GM23338 (cell line): ENCODE results near the gene PDE4B. TPM values are rescaled to one million over a fixed set of nuclear protein-coding genes. Genes with fewer than 3 reads are reported as not detected.

ENCODE experiments used
- ATAC-seq: fragments of 200-7000 bp; cut with Tn5 transposase; 3 replicates; pipeline ENCODE4 v1.9.1; 2020
- DNase-seq: peaks from one replicate; pipeline ENCODE4 v3.0.0-alpha.2; 2015; ENCODE audit warnings: low spot score
- H2AFZ ChIP-seq: fragments of 200-600 bp; sonication (generic); 2 replicates; pipeline ENCODE4 v1.8.0; 2016; ENCODE audit warnings: antibody characterized with exemption, mild to moderate bottlenecking, moderate library complexity
- H3F3A ChIP-seq: fragments of 200-600 bp; sonication (generic); replicated peaks from 2 replicates; pipeline ENCODE4 v1.8.0; 2017; ENCODE audit warnings: antibody characterized with exemption, mixed run types, low read depth
- H3K27ac ChIP-seq: fragments of 200-600 bp; sonication (generic); 2 replicates; pipeline ENCODE4 v1.6.1; 2016; ENCODE audit warnings: low read depth
- H3K27me3 ChIP-seq: fragments of 200-600 bp; sonication (generic); 2 replicates; pipeline ENCODE4 v1.8.0; 2016; ENCODE audit warnings: mild to moderate bottlenecking, mixed run types, moderate library complexity; ENCODE audit not compliant: insufficient read depth
- H3K36me3 ChIP-seq: fragments of 200-600 bp; sonication (generic); 2 replicates; pipeline ENCODE4 v1.8.0; 2016; ENCODE audit warnings: mild to moderate bottlenecking; ENCODE audit not compliant: insufficient read depth
- H3K4me1 ChIP-seq: fragments of 200-600 bp; sonication (generic); 2 replicates; pipeline ENCODE4 v1.8.0; 2016; ENCODE audit warnings: mild to moderate bottlenecking, moderate library complexity; ENCODE audit not compliant: insufficient read depth
- H3K4me2 ChIP-seq: fragments of 200-600 bp; sonication (generic); 2 replicates; pipeline ENCODE4 v1.7.1; 2017; ENCODE audit warnings: mixed run types
- H3K4me3 ChIP-seq: fragments of 200-600 bp; sonication (generic); 2 replicates; pipeline ENCODE4 v1.6.1; 2016; ENCODE audit warnings: mixed run types
- H3K79me2 ChIP-seq: fragments of 200-600 bp; sonication (generic); replicated peaks from 2 replicates; pipeline ENCODE4 v1.8.0; 2017; ENCODE audit warnings: mild to moderate bottlenecking; ENCODE audit not compliant: insufficient read depth
- H3K9me2 ChIP-seq: fragments of 200-600 bp; sonication (generic); 2 replicates; pipeline ENCODE4 v1.8.0; 2017; ENCODE audit not compliant: insufficient read depth
- H4K20me1 ChIP-seq: fragments of 200-600 bp; sonication (generic); replicated peaks from 2 replicates; pipeline ENCODE4 v1.8.0; 2017; ENCODE audit warnings: mild to moderate bottlenecking; ENCODE audit not compliant: insufficient read depth
- H3K27ac Mint-ChIP-seq: 2 replicates; pipeline ENCODE4 v1.8.0; 2020; ENCODE audit warnings: inconsistent platforms, mild to moderate bottlenecking, moderate library complexity, mixed read lengths
- H3K27me3 Mint-ChIP-seq: 3 replicates; pipeline ENCODE4 v1.8.0; 2022; ENCODE audit warnings: low read depth, mild to moderate bottlenecking, moderate library complexity, mixed read lengths, inconsistent platforms; ENCODE audit not compliant: insufficient read depth, poor library complexity
- H3K36me3 Mint-ChIP-seq: 3 replicates; pipeline ENCODE4 v1.8.0; 2021; ENCODE audit warnings: low read depth, mild to moderate bottlenecking, inconsistent platforms, moderate library complexity, mixed read lengths
- H3K4me1 Mint-ChIP-seq: 3 replicates; pipeline ENCODE4 v1.8.0; 2020; ENCODE audit warnings: mild to moderate bottlenecking, inconsistent platforms, mixed read lengths
- H3K4me3 Mint-ChIP-seq: 3 replicates; pipeline ENCODE4 v1.8.0; 2021; ENCODE audit warnings: moderate library complexity, mild to moderate bottlenecking, inconsistent platforms, mixed read lengths
- H3K9me3 Mint-ChIP-seq: 3 replicates; pipeline ENCODE4 v1.8.0; 2020; ENCODE audit warnings: moderate library complexity, mild to moderate bottlenecking, inconsistent platforms, mixed read lengths
- CREB1 ChIP-seq: fragments of 250-450 bp; sonication (Bioruptor Pico); IDR thresholded peaks from 2 replicates; pipeline ENCODE4 v1.5.0; 2020; ENCODE audit warnings: low read depth, mild to moderate bottlenecking, moderate library complexity
- EZH2 ChIP-seq: fragments of 200-600 bp; sonication (generic); IDR thresholded peaks from one replicate; pipeline ENCODE4 v1.8.0; 2017; ENCODE audit warnings: antibody characterized with exemption, mild to moderate bottlenecking, low read depth; ENCODE audit not compliant: unreplicated experiment
- EZH2phosphoT487 ChIP-seq: fragments of 200-600 bp; sonication (generic); IDR thresholded peaks from one replicate; pipeline ENCODE4 v1.8.1; 2018; ENCODE audit warnings: antibody characterized with exemption; ENCODE audit not compliant: unreplicated experiment
- NANOG ChIP-seq: IDR thresholded peaks from 2 replicates; pipeline ENCODE4 v1.6.1; 2016; ENCODE audit warnings: antibody characterized with exemption, borderline replicate concordance
- POLR2AphosphoS5 ChIP-seq: IDR thresholded peaks from 2 replicates; pipeline ENCODE4 v1.6.1; 2016; ENCODE audit warnings: antibody characterized with exemption, low read depth
- ZNF114 ChIP-seq: fragments of 250-450 bp; sonication (Bioruptor Pico); IDR thresholded peaks from 2 replicates; pipeline ENCODE4 v1.5.0; 2020; ENCODE audit warnings: mild to moderate bottlenecking, moderate library complexity
- polyA plus RNA-seq: library from polyadenylated mRNA; unstranded; fragments of >200 nt; fragmentation: Nextera tagmentation; extraction: Ambion mirVana; gene quantifications from 2 replicates; pipeline ENCODE4 v1.2.1, GENCODE V29; 2016
- total RNA-seq: library from RNA; depleted of rRNA; stranded (reverse); fragments of >200 nt; shearing (Covaris generic); gene quantifications from 2 replicates; pipeline ENCODE4 v1.2.3, GENCODE V29; 2014
- TF ChIP-seq, protein P1 (sequence below), 2 experiments: fragments of 200-600 bp in 1 of 2; sonication (generic) in 1 of 2; conservative IDR thresholded peaks; 2 replicates each; pipeline versions ENCODE4 v1.5.1 to v1.6.1; 2016 to 2017; ENCODE audit warnings: antibody characterized with exemption in 2 of 2, low read depth in 2 of 2, mild to moderate bottlenecking in 2 of 2, moderate library complexity in 1 of 2
- TF ChIP-seq, protein P2 (sequence below): IDR thresholded peaks from one replicate; pipeline ENCODE4 v1.6.1; 2018; ENCODE audit warnings: antibody characterized with exemption; ENCODE audit not compliant: unreplicated experiment

Gene PDE4B
- total and polyA plus RNA-seq, 2 experiments from 2014 or later: 14.0 to 25.6 TPM

DNA sequence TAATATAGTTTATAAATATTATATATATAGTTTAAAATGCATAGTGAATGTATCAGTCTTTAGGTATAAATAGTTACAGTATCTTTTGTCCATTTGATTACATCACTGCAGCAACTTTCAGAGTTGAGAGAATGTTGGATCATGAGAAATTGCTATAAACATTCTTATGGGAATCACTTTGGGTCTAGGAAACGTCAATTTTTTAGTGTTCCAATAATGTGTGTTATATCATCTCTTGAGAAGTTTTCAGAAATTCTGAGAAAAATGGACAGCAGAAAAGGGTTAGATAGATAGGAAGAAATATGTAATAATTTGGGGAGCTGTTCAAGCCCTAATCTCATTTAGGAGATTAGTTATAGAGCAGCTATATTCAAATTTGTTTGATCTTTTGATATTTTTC is 556.1 kb downstream of the PDE4B start:
- Histone ChIP-seq H3K4me3 (no peak overlapping the region; the same call in 1 of the 2 replicates), H3K27ac (peak overlapping the region; percentile 98), H4K20me1 (no peaks in the 10 kb centered on the region), H3K27me3 (no peaks in the 10 kb centered on the region), H2AFZ (no peak overlapping the region), H3K36me3 (no peaks in the 10 kb centered on the region), H3K79me2 (peaks cover 79% of the 10 kb centered on the region), H3K9me2 (no peaks in the 10 kb centered on the region), H3K4me2 (peak overlapping the region; percentile 74), H3F3A (no peaks in the 10 kb centered on the region; the same call in 1 of the 2 replicates), H3K4me1 (peaks cover 90% of the 10 kb centered on the region)
- Mint-ChIP-seq H3K36me3 (no peaks in the 10 kb centered on the region), H3K27me3 (peaks cover 2% of the 10 kb centered on the region), H3K9me3 (no peaks in the 10 kb centered on the region), H3K4me3 (no peak overlapping the region; the same call in 2 of the 3 replicates), H3K4me1 (peaks cover 73% of the 10 kb centered on the region), H3K27ac (no peak overlapping the region)
- TF ChIP-seq, protein P1, sequence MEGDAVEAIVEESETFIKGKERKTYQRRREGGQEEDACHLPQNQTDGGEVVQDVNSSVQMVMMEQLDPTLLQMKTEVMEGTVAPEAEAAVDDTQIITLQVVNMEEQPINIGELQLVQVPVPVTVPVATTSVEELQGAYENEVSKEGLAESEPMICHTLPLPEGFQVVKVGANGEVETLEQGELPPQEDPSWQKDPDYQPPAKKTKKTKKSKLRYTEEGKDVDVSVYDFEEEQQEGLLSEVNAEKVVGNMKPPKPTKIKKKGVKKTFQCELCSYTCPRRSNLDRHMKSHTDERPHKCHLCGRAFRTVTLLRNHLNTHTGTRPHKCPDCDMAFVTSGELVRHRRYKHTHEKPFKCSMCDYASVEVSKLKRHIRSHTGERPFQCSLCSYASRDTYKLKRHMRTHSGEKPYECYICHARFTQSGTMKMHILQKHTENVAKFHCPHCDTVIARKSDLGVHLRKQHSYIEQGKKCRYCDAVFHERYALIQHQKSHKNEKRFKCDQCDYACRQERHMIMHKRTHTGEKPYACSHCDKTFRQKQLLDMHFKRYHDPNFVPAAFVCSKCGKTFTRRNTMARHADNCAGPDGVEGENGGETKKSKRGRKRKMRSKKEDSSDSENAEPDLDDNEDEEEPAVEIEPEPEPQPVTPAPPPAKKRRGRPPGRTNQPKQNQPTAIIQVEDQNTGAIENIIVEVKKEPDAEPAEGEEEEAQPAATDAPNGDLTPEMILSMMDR (conservative IDR thresholded peaks at IDR 0.05; ENCODE audit: low read depth in 2 of 2): no peak
- TF ChIP-seq ZNF114 (CRISPR knock-in tag): no peak
- ATAC-seq: no peak
- DNase-seq: no peak

DNA sequence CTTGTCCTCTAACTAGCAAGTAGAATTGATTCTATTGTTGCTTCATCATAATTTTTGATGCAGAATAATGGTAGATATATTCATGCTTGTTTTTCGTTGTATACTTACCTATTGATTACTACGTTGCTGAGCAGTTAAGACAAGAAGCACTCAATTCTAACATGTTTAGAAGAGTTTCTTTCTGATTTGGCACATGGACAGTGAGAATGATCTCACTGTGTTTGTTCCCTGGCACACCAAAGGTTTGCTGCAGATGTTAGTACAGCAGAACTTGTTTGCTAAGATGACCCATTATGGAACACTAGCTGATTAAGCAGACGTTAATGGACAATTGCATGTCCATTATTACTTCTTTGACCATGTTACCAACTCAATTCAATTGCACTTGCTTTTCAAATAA is 556.5 kb downstream of the PDE4B start:
- Mint-ChIP-seq H3K4me1 (peaks cover 73% of the 10 kb centered on the region), H3K36me3 (no peaks in the 10 kb centered on the region), H3K9me3 (no peaks in the 10 kb centered on the region), H3K27ac (no peak overlapping the region), H3K4me3 (no peak overlapping the region), H3K27me3 (peaks cover 2% of the 10 kb centered on the region)
- peak overlapping the region; percentile 10; the same call in 1 of the 2 replicates for H3K4me3 ChIP-seq
- TF ChIP-seq EZH2: no peak
- no peak for TF ChIP-seq CREB1 (CRISPR knock-in tag)
- TF ChIP-seq POLR2AphosphoS5: no peak
- TF ChIP-seq, protein P2, sequence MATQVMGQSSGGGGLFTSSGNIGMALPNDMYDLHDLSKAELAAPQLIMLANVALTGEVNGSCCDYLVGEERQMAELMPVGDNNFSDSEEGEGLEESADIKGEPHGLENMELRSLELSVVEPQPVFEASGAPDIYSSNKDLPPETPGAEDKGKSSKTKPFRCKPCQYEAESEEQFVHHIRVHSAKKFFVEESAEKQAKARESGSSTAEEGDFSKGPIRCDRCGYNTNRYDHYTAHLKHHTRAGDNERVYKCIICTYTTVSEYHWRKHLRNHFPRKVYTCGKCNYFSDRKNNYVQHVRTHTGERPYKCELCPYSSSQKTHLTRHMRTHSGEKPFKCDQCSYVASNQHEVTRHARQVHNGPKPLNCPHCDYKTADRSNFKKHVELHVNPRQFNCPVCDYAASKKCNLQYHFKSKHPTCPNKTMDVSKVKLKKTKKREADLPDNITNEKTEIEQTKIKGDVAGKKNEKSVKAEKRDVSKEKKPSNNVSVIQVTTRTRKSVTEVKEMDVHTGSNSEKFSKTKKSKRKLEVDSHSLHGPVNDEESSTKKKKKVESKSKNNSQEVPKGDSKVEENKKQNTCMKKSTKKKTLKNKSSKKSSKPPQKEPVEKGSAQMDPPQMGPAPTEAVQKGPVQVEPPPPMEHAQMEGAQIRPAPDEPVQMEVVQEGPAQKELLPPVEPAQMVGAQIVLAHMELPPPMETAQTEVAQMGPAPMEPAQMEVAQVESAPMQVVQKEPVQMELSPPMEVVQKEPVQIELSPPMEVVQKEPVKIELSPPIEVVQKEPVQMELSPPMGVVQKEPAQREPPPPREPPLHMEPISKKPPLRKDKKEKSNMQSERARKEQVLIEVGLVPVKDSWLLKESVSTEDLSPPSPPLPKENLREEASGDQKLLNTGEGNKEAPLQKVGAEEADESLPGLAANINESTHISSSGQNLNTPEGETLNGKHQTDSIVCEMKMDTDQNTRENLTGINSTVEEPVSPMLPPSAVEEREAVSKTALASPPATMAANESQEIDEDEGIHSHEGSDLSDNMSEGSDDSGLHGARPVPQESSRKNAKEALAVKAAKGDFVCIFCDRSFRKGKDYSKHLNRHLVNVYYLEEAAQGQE: no peak
- TF ChIP-seq ZNF114 (CRISPR knock-in tag): no peak
- TF ChIP-seq NANOG: no peak
- no peak for TF ChIP-seq EZH2phosphoT487
- peaks cover 74% of the 10 kb centered on the region for H3K79me2 ChIP-seq
- H4K20me1 ChIP-seq: no peaks in the 10 kb centered on the region
- peak overlapping the region; percentile 74 for H3K4me2 ChIP-seq
- no peak for ATAC-seq
- H3K27ac ChIP-seq: peak overlapping the region; percentile 98
- H3K27me3 ChIP-seq: no peaks in the 10 kb centered on the region
- peaks cover 89% of the 10 kb centered on the region for H3K4me1 ChIP-seq
- no peaks in the 10 kb centered on the region for H3K36me3 ChIP-seq
- no peak for DNase-seq
- H3K9me2 ChIP-seq: no peaks in the 10 kb centered on the region
- no peak overlapping the region for H2AFZ ChIP-seq
- no peaks in the 10 kb centered on the region; the same call in 1 of the 2 replicates for H3F3A ChIP-seq
